Skin epidermis (tissue), 12 donors: Measurements from ENCODE around the gene DIP2A.
A peak's percentile ranks its signal among the peaks of the same experiment; 100 is the strongest.

Experiments
- H3K27ac ChIP-seq, 21 experiments: fragments of 200-600 bp; sonication (generic) in 11 of 21; one replicate each; pipeline ENCODE4 v1.5.0; 2020; ENCODE audit warnings: mild to moderate bottlenecking in 3 of 21, inconsistent platforms in 2 of 21, moderate library complexity in 2 of 21
- H3K4me3 ChIP-seq, 7 experiments: fragments of 200-600 bp; sonication (generic) in 2 of 7; one replicate each; pipeline ENCODE4 v1.5.0; 2020; ENCODE audit warnings: inconsistent platforms in 2 of 7, mild to moderate bottlenecking in 2 of 7, moderate library complexity in 1 of 7

The DIP2A gene

GRCh38 chr21:46604975-46605766, 146.5 kb downstream of the DIP2A start, which contains the start of gene S100B:
Gene S100B, minus strand, starts transcription at chr21:46605082. Its CDS starts 2,667 bp downstream, at chr21:46602415.
- peak within 1 kb of the TSS in 14 of 21 experiments; percentile 6 to 83 (median 44) for H3K27ac ChIP-seq
- peak within 1 kb of the TSS in 1 of 7 experiments; percentile 8 for H3K4me3 ChIP-seq

- Histone ChIP-seq H3K4me3 (no peak overlapping the region), H3K27ac (peak overlapping the region in 14 of 21 experiments; percentile 2 to 83 (median 48))
Observed at GRCh38 chr21:46605767-46606426, 147.2 kb downstream of the DIP2A start.

- Histone ChIP-seq H3K4me3 (no peak overlapping the region), H3K27ac (peak overlapping the region in 14 of 21 experiments; percentile 2 to 83 (median 46))
Observed at GRCh38 chr21:46606427-46606813, 147.7 kb downstream of the DIP2A start.

- Histone ChIP-seq H3K27ac (peak overlapping the region in 1 of 21 experiments; percentile 56), H3K4me3 (no peak overlapping the region)
Observed at GRCh38 chr21:46607636-46608035, 148.9 kb downstream of the DIP2A start.

- Histone ChIP-seq H3K4me3 (no peak overlapping the region), H3K27ac (no peak overlapping the region)
Observed at GRCh38 chr21:46608672-46609111, 150.0 kb downstream of the DIP2A start.

- H3K4me3 ChIP-seq = no peak overlapping the region
- H3K27ac ChIP-seq = no peak overlapping the region
Observed at GRCh38 chr21:46610018-46610701, 151.5 kb downstream of the DIP2A start.

GRCh38 chr21:46613391-46613790, 154.7 kb downstream of the DIP2A start:
- Histone ChIP-seq H3K4me3 (no peak overlapping the region), H3K27ac (no peak overlapping the region)

GRCh38 chr21:46616050-46616449, 157.4 kb downstream of the DIP2A start:
- H3K27ac ChIP-seq = no peak overlapping the region
- no peak overlapping the region for H3K4me3 ChIP-seq

GRCh38 chr21:46616656-46617055, 158.0 kb downstream of the DIP2A start:
- no peak overlapping the region for H3K27ac ChIP-seq
- H3K4me3 ChIP-seq = no peak overlapping the region

- no peak overlapping the region for H3K27ac ChIP-seq
- H3K4me3 ChIP-seq = no peak overlapping the region
Observed at GRCh38 chr21:46617267-46618051, 158.8 kb downstream of the DIP2A start.

GRCh38 chr21:46618738-46619379, 160.2 kb downstream of the DIP2A start:
- Histone ChIP-seq H3K27ac (no peak overlapping the region), H3K4me3 (no peak overlapping the region)
